ENCODE results near the gene ID2.

DNA sequence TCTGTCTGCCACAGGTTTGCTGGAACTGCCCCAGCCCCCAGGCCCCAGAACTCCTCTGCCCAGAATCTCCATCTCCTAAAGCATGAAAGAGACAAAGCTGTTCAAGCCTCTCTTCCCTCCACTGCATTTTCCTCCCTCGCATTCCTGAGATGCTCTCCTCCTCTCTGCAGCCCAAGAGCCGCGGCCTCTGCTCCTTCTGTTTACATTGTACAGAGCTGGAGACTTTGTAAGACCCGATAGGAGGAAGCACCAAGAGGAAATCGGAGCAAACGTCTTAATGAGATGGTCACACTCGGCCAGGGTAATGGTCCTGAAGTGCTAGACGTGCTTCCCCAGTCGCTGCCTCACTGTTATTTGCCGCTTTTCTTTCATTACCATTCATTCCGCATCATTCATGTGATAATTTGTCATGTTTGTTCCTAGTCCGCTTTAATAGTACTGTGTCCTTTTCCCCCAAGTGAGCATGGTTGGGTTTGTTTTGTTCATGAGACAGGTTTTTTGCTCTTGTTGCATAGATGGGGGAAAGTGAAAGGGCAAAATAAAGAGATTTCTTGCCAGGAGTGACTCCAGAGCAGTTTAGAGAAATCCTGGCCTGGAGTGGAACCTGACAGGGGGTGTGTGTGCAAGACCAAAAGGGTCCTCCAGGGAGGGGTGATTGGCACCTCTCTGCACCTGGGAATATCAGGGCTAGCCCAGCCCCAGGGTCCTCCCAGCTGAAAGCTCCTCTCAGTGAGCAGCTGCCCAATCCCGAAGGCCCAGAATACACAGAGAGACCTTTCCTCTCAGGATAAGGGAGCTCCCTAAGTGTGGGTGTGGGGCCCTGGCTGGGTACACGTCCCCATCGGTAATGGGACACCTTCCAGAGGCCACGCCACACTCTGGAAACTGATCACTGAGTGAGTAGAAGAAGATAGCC lies 44.9 kb upstream of the ID2 start:
- TF ChIP-seq, protein P1, sequence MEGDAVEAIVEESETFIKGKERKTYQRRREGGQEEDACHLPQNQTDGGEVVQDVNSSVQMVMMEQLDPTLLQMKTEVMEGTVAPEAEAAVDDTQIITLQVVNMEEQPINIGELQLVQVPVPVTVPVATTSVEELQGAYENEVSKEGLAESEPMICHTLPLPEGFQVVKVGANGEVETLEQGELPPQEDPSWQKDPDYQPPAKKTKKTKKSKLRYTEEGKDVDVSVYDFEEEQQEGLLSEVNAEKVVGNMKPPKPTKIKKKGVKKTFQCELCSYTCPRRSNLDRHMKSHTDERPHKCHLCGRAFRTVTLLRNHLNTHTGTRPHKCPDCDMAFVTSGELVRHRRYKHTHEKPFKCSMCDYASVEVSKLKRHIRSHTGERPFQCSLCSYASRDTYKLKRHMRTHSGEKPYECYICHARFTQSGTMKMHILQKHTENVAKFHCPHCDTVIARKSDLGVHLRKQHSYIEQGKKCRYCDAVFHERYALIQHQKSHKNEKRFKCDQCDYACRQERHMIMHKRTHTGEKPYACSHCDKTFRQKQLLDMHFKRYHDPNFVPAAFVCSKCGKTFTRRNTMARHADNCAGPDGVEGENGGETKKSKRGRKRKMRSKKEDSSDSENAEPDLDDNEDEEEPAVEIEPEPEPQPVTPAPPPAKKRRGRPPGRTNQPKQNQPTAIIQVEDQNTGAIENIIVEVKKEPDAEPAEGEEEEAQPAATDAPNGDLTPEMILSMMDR (conservative IDR thresholded peaks at IDR 0.05; ENCODE audit: low read length): no peak
- TF ChIP-seq EZH2phosphoT487 (IDR thresholded peaks at IDR 0.05; ENCODE audit: borderline replicate concordance): no peak

Data from Loucy (cell line).